Measurements from ENCODE around the gene METTL1.

METTL1 gene

GRCh38 chr12:57767305-57767698 lies 4.6 kb downstream of the METTL1 start:
- TF ChIP-seq CTCF (IDR thresholded peaks at IDR 0.05) (no peak), ZFX (IDR thresholded peaks at IDR 0.05; ENCODE audit: borderline replicate concordance) (no peak)
- H3K27ac ChIP-seq: peak overlapping the region; percentile 83

GRCh38 chr12:57766464-57767304 lies 5.2 kb downstream of the METTL1 start, which contains the start of gene CYP27B1:
Gene CYP27B1 (minus strand): TSS chr12:57767078. CDS start chr12:57767041, 37 bp downstream.
- H3K27ac ChIP-seq: peak within 1 kb of the TSS; percentile 83

GRCh38 chr12:57765698-57766463 lies 6.0 kb downstream of the METTL1 start:
- peak overlapping the region; percentile 83 for H3K27ac ChIP-seq
- TF ChIP-seq ZFX (IDR thresholded peaks at IDR 0.05; ENCODE audit: borderline replicate concordance) (no peak), CTCF (IDR thresholded peaks at IDR 0.05) (no peak)

More at GRCh38 chr12:57766464-57767304, 5.2 kb downstream of the METTL1 start, which contains the start of gene CYP27B1:
- TF ChIP-seq CTCF (IDR thresholded peaks at IDR 0.05) (peak; percentile 44), ZFX (IDR thresholded peaks at IDR 0.05; ENCODE audit: borderline replicate concordance) (no peak)

- TF ChIP-seq CTCF (IDR thresholded peaks at IDR 0.05): peak; percentile 82
- no peak for TF ChIP-seq ZFX (IDR thresholded peaks at IDR 0.05; ENCODE audit: borderline replicate concordance)
- peak overlapping the region; percentile 83 for H3K27ac ChIP-seq
Measured at GRCh38 chr12:57765003-57765697, 6.8 kb downstream of the METTL1 start.

- no peak overlapping the region for H3K27ac ChIP-seq
- TF ChIP-seq CTCF (IDR thresholded peaks at IDR 0.05) (no peak), ZFX (IDR thresholded peaks at IDR 0.05; ENCODE audit: borderline replicate concordance) (no peak)
Measured at GRCh38 chr12:57764662-57765002, 7.3 kb downstream of the METTL1 start.

GRCh38 chr12:57763881-57764661 lies 7.8 kb downstream of the METTL1 start:
- no peak overlapping the region for H3K27ac ChIP-seq
- TF ChIP-seq ZFX (IDR thresholded peaks at IDR 0.05; ENCODE audit: borderline replicate concordance) (no peak), CTCF (IDR thresholded peaks at IDR 0.05) (no peak)
